Renal cortex interstitium (tissue), 11 donors: Measurements from ENCODE around the gene ESYT3. TPM values are rescaled to one million over a fixed set of nuclear protein-coding genes. Genes with fewer than 3 reads are reported as not detected.
"Not testable (repeated sequence)": the region's sequence is repeated elsewhere in the genome, so short reads cannot be mapped to it uniquely, and the experiment has no call there.

Source experiments
- DNase-seq, 11 donors: peaks; one replicate each; pipeline ENCODE4 v3.0.0-alpha.2; 2013; ENCODE audit warnings: low read depth in 9 of 11, low spot score in 4 of 11; ENCODE audit errors: extremely low read depth in 1 of 11
- polyA plus RNA-seq, 3 donors: library from polyadenylated mRNA; unstranded; fragments of 120-200 nt; gene quantifications; one replicate each; pipeline ENCODE4 v1.2.1, GENCODE V29; 2013; ENCODE audit not compliant: insufficient read length in 3 of 3

Gene ESYT3
- polyA plus RNA-seq, 3 donors = 1.2 to 1.9 (median 1.4) TPM

GRCh38 chr3:138521445-138521844 lies 87.0 kb downstream of the ESYT3 start:
- DNase-seq = not testable (repeated sequence)

Other genes starting within 250 kb of the ESYT3 start
- 10 to 100 TPM; 43.7 to 59.8 (median 52.7) TPM for gene ARMC8, start 247.3 kb upstream of the ESYT3 start, polyA plus RNA-seq
- 1 to 10 TPM; 1.8 to 4.9 (median 2.4) TPM for gene NME9, start 104.8 kb upstream of the ESYT3 start, polyA plus RNA-seq
- 10 to 100 TPM; 23.4 to 30.7 (median 29.4) TPM for gene MRAS, start 86.0 kb upstream of the ESYT3 start, polyA plus RNA-seq
- 10 to 100 TPM; 36.2 to 41.0 (median 39.9) TPM for gene CEP70, start 159.6 kb downstream of the ESYT3 start, polyA plus RNA-seq
- 10 to 100 TPM; 30.2 to 37.8 (median 30.6) TPM for gene FAIM, start 174.2 kb downstream of the ESYT3 start, polyA plus RNA-seq